Measurements from ENCODE around the gene FREM1. TPM values are rescaled to one million over a fixed set of nuclear protein-coding genes. Genes with fewer than 3 reads are reported as not detected.

Gene FREM1
- total RNA-seq, 1 experiment from 2014 or later: 1.2 TPM

DNA sequence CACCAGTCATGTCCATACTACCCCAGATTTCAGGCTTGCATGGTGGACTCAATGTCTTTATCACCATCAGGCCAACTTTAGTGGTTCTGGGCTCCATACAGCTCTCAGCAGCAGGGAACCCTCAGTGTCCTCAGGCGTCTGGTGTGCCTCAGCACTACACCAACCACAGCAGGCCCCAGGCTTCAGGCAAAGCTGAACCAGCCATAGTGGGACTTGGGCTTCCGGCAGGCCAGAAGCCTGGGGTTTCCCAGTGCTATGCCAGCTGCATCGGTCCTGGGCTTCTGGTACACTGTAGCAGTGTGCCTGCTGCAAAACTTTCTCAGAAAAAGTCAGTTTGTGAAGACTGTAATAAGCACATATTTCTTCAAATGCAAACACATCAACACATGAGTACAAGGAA, 205.9 kb downstream of the FREM1 start:
- no peak overlapping the region for H2AFZ ChIP-seq (ENCODE audit: low read length)
- no peak overlapping the region for H3K9ac ChIP-seq (ENCODE audit: low read length)
- intact Hi-C loops (cut with micrococcal nuclease): no loop called here
- H3K4me1 ChIP-seq (ENCODE audit: insufficient read depth, low read length): no peaks in the 10 kb centered on the region
- no peak for ATAC-seq
- H3K27me3 ChIP-seq (ENCODE audit: low read length): no peaks in the 10 kb centered on the region
- H3K9me2 ChIP-seq (replicated peaks; ENCODE audit: low read length): no peaks in the 10 kb centered on the region
- POLR2A ChIA-PET (ENCODE audit: unreplicated experiment): no interaction called here
- H3K4me3 ChIP-seq (ENCODE audit: low read length): no peak overlapping the region
- CTCF ChIA-PET: no interaction called here
- TF ChIP-seq EZH2phosphoT487 (IDR thresholded peaks at IDR 0.05; ENCODE audit: borderline replicate concordance, low read length) (no peak), EZH2 (IDR thresholded peaks at IDR 0.05; ENCODE audit: low read length, unreplicated experiment) (no peak)
- TF ChIP-seq, protein P1, sequence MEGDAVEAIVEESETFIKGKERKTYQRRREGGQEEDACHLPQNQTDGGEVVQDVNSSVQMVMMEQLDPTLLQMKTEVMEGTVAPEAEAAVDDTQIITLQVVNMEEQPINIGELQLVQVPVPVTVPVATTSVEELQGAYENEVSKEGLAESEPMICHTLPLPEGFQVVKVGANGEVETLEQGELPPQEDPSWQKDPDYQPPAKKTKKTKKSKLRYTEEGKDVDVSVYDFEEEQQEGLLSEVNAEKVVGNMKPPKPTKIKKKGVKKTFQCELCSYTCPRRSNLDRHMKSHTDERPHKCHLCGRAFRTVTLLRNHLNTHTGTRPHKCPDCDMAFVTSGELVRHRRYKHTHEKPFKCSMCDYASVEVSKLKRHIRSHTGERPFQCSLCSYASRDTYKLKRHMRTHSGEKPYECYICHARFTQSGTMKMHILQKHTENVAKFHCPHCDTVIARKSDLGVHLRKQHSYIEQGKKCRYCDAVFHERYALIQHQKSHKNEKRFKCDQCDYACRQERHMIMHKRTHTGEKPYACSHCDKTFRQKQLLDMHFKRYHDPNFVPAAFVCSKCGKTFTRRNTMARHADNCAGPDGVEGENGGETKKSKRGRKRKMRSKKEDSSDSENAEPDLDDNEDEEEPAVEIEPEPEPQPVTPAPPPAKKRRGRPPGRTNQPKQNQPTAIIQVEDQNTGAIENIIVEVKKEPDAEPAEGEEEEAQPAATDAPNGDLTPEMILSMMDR (conservative IDR thresholded peaks at IDR 0.05; ENCODE audit: low read depth, low read length): no peak
- no peaks in the 10 kb centered on the region for H3K36me3 ChIP-seq (ENCODE audit: low read depth, low read length)
- no peak overlapping the region for H3K27ac ChIP-seq (ENCODE audit: low read length)
- H3F3A ChIP-seq (ENCODE audit: low read length, unreplicated experiment): no peaks in the 10 kb centered on the region
- no peak for DNase-seq
- no peaks in the 10 kb centered on the region for H3K79me2 ChIP-seq (ENCODE audit: low read length)
- no peak overlapping the region for H3K4me2 ChIP-seq (ENCODE audit: low read length)
- no TSS peak for BruUV-seq (replicated peaks)
- H4K20me1 ChIP-seq (ENCODE audit: low read length): no peaks in the 10 kb centered on the region
- 0 out of 2 replicates have a peak, but pooled peaks cover 4% of the 10 kb centered on the region for H3K9me3 ChIP-seq (ENCODE audit: low read length)

DNA sequence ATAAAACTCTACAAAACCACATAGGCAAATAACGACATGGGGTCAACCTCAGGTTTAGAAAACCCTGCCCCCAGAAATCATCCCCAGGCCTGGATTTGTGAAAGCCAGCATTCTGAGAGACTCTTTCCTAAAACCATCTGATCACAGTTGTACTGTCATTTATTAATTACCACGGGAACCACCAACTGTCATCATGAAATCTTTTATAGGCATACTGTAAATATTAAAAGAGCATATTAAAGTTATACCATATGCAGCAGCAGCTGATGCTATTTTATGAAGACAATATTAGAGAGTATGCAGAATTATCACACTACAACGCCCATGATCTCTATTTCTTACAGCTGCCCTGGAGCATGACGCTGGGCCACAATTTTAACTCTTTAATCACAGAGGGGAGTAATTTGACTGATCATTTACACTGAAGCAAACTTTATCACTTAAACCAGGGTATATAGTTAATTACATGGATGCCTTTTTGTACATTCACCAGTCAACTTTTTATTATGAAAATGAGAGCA, 208.0 kb downstream of the FREM1 start:
- no peaks in the 10 kb centered on the region for H3K9me2 ChIP-seq (replicated peaks; ENCODE audit: low read length)
- ATAC-seq: 0 out of 2 replicates have a peak, but pooled peaks have one; percentile 15
- no peak overlapping the region for H3K27ac ChIP-seq (ENCODE audit: low read length)
- H3K27me3 ChIP-seq (ENCODE audit: low read length): no peaks in the 10 kb centered on the region
- no peak for DNase-seq
- TF ChIP-seq, protein P1 (conservative IDR thresholded peaks at IDR 0.05; ENCODE audit: low read depth, low read length): no peak
- TF ChIP-seq EZH2phosphoT487 (IDR thresholded peaks at IDR 0.05; ENCODE audit: borderline replicate concordance, low read length) (no peak), EZH2 (IDR thresholded peaks at IDR 0.05; ENCODE audit: low read length, unreplicated experiment) (no peak)
- no peaks in the 10 kb centered on the region for H4K20me1 ChIP-seq (ENCODE audit: low read length)
- no peak overlapping the region for H3K4me2 ChIP-seq (ENCODE audit: low read length)
- intact Hi-C loops (cut with micrococcal nuclease): no loop called here
- POLR2A ChIA-PET (ENCODE audit: unreplicated experiment): no interaction called here
- H2AFZ ChIP-seq (ENCODE audit: low read length): no peak overlapping the region
- CTCF ChIA-PET: no interaction called here
- H3K36me3 ChIP-seq (ENCODE audit: low read depth, low read length): no peaks in the 10 kb centered on the region
- no peak overlapping the region for H3K4me3 ChIP-seq (ENCODE audit: low read length)
- H3K9me3 ChIP-seq (ENCODE audit: low read length): 0 out of 2 replicates have a peak, but pooled peaks cover 4% of the 10 kb centered on the region
- H3K79me2 ChIP-seq (ENCODE audit: low read length): no peaks in the 10 kb centered on the region
- no peaks in the 10 kb centered on the region for H3K4me1 ChIP-seq (ENCODE audit: insufficient read depth, low read length)
- no TSS peak for BruUV-seq (replicated peaks)
- H3F3A ChIP-seq (ENCODE audit: low read length, unreplicated experiment): no peaks in the 10 kb centered on the region
- no peak overlapping the region for H3K9ac ChIP-seq (ENCODE audit: low read length)

DNA sequence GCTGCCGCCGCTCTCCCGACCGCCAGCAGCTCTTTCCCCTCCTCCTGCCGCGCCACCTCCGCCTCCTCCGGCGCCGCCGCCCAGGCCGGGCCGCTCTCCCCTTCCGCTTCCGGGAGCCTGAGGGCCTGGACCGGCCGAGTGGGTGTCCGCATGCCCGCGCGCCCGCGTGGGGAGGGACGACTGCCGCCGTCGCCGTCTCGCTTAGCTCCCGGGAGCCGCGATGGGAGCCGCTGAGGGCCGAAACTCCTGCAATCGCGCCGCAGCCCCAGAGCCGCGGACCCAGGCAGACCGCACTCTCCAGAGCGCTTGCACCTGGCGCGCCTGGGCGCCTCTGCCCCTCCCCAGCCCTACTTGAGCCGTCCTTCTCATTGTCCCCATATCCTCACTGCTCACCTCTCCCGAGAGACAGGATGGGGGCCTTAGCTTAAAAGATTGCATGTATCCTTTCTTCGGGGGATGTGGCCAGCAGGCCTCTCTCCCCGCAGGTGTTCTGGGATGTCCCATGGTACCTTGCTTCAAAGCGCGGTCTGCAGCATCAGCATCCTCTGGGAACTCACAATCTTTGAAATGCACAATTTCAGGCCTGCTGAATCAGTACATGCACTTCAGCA, 216.9 kb downstream of the FREM1 start, which contains the start of gene ZDHHC21:
Gene ZDHHC21, minus strand, starts transcription at position 182 of the 611 bp plus-strand sequence. CDS start 19,092 bp downstream, outside the sequence.
- Histone ChIP-seq H3K4me3 (ENCODE audit: low read length) (peak within 1 kb of the TSS; percentile 88), H3K9me2 (replicated peaks; ENCODE audit: low read length) (no peaks in the 10 kb centered on the region), H3K4me2 (ENCODE audit: low read length) (peak within 1 kb of the TSS; percentile 92), H3K27me3 (ENCODE audit: low read length) (no peaks in the 10 kb centered on the region), H3K4me1 (ENCODE audit: insufficient read depth, low read length) (peaks cover 21% of the 10 kb centered on the region), H3K9me3 (ENCODE audit: low read length) (no peaks in the 10 kb centered on the region), H3K79me2 (ENCODE audit: low read length) (peaks cover 32% of the 10 kb centered on the region), H3K27ac (ENCODE audit: low read length) (no peak within 1 kb of the TSS), H3K36me3 (ENCODE audit: low read depth, low read length) (peaks cover 8% of the 10 kb centered on the region), H3F3A (ENCODE audit: low read length, unreplicated experiment) (no peaks in the 10 kb centered on the region), H2AFZ (ENCODE audit: low read length) (peak within 1 kb of the TSS; percentile 92), H4K20me1 (ENCODE audit: low read length) (no peaks in the 10 kb centered on the region), H3K9ac (ENCODE audit: low read length) (peak within 1 kb of the TSS; percentile 83)
- POLR2A ChIA-PET (ENCODE audit: unreplicated experiment): interaction anchor here (0.6 kb wide), 2 partner anchors 293 to 379 kb away, joined by 3 to 4 read pairs; partner anchors contain the start of gene NFIB
- ATAC-seq (peak; percentile 78), DNase-seq (peak; percentile 53)
- CTCF ChIA-PET: interaction anchor here (0.6 kb wide), 1 partner anchor 442 kb away, joined by 3 read pairs; no protein-coding TSS in a partner anchor
- intact Hi-C loops (cut with micrococcal nuclease): no loop called here
- TF ChIP-seq EZH2phosphoT487 (IDR thresholded peaks at IDR 0.05; ENCODE audit: borderline replicate concordance, low read length) (no peak), EZH2 (IDR thresholded peaks at IDR 0.05; ENCODE audit: low read length, unreplicated experiment) (no peak)
- TF ChIP-seq, protein P1 (conservative IDR thresholded peaks at IDR 0.05; ENCODE audit: low read depth, low read length): no peak
- TSS peak; percentile 26 for BruUV-seq (replicated peaks)

All from PC-3 (cell line).